ENCODE results near the gene PPCDC.

PPCDC gene

DNA sequence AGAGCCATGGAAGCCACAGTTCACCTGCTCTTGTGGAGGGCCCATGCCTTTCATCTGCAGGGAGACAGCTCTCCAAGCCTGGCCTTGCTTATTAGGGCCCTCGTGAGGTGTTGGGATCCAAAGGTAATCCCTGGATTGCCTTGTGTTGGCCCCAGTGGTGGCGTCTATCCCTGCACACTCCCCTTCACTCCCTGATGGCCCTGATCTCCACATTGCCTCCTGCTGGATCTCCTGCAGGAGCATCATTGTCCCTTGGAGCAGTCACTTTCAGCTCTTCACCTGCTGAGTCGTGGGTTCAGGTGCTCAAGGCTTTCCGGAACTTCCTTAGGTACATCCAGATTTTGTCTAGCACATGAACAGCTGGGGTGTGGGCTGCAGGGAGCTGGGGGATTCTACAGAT lies 7.0 kb downstream of the PPCDC start:
- H2AFZ ChIP-seq (ENCODE audit: low read length), result no peak overlapping the region
- no peak overlapping the region for H3K9ac ChIP-seq (ENCODE audit: low read depth, low read length, poor library complexity)
- H3K79me1 ChIP-seq (ENCODE audit: low read depth, low read length), result peaks cover 3% of the 10 kb centered on the region
- peaks cover 0 to 3% of the 10 kb centered on the region in 2 donors for H3K4me1 ChIP-seq (ENCODE audit: control insufficient read depth in 2 of 2, insufficient read depth in 1 of 2, low read depth in 1 of 2, low read length in 2 of 2)
- DNase-seq (ENCODE audit: low spot score), result no peak
- no peak overlapping the region for H3K4ac ChIP-seq (ENCODE audit: low read length)
- H4K91ac ChIP-seq (ENCODE audit: low read depth, low read length, poor library complexity), result no peak overlapping the region
- no peak overlapping the region for H3K18ac ChIP-seq (ENCODE audit: low read length)
- H3K9me3 ChIP-seq (replicated peaks in 1 of 2; ENCODE audit: control insufficient read depth in 2 of 2, insufficient read depth in 1 of 2, low read depth in 1 of 2, low read length in 2 of 2), result no peaks in the 10 kb centered on the region
- no peak overlapping the region for H2AK5ac ChIP-seq (ENCODE audit: low read depth, low read length)
- H2BK5ac ChIP-seq (ENCODE audit: low read length), result no peak overlapping the region
- no peak overlapping the region for H3K14ac ChIP-seq (ENCODE audit: low read length)
- H3K4me3 ChIP-seq (ENCODE audit: low read length in 2 of 2), result no peak overlapping the region
- H3K23ac ChIP-seq (ENCODE audit: low read depth, low read length, poor library complexity), result no peak overlapping the region
- no CpG with 5 or more reads among the region's 4 CpGs for WGBS, 2 donors (ENCODE audit: extremely low coverage in 2 of 2, insufficient read length in 2 of 2, insufficient replicate concordance in 1 of 2)
- no peak overlapping the region for H2BK15ac ChIP-seq (ENCODE audit: low read length)
- no peak overlapping the region for H3K4me2 ChIP-seq (ENCODE audit: insufficient read depth, low read length, poor library complexity, severe bottlenecking)
- H2BK120ac ChIP-seq (ENCODE audit: low read depth, low read length), result no peak overlapping the region
- H2BK12ac ChIP-seq (ENCODE audit: low read length), result no peak overlapping the region
- H3K27ac ChIP-seq (replicated peaks; ENCODE audit: low read length), result no peak overlapping the region
- no peaks in the 10 kb centered on the region for H3K27me3 ChIP-seq (ENCODE audit: control insufficient read depth in 3 of 3, insufficient read depth in 3 of 3, low read depth in 1 of 3, low read length in 3 of 3)
- H4K8ac ChIP-seq (ENCODE audit: low read depth, low read length), result no peak overlapping the region
- peaks cover 4 to 70% of the 10 kb centered on the region in 2 donors for H3K36me3 ChIP-seq (replicated peaks in 1 of 2; ENCODE audit: control insufficient read depth in 2 of 2, insufficient read depth in 2 of 2, low read length in 2 of 2)

DNA sequence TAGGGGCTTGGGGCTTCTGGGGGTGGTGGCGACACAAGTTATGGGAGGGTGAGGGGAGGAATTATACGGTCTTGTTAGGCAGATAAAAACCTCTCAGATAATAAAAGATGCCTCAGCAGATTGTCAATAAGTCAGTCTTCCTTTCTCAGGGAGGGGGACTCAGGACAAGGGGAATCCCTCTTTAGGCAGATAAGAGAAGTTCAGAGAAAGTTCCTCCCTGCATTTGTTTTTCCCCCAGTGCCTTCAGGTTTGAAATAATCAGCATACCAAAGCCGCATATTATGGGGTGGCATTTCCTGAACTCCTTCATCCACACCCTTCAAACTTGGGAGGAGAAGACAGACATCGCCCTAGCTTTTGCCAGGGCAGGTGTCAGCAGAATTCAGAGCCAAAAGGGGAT lies 8.5 kb downstream of the PPCDC start:
- Histone ChIP-seq H3K14ac (ENCODE audit: low read length) (no peak overlapping the region), H2AFZ (ENCODE audit: low read length) (no peak overlapping the region), H3K4ac (ENCODE audit: low read length) (no peak overlapping the region), H3K27me3 (ENCODE audit: control insufficient read depth in 3 of 3, insufficient read depth in 3 of 3, low read depth in 1 of 3, low read length in 3 of 3) (no peaks in the 10 kb centered on the region), H3K9me3 (replicated peaks in 1 of 2; ENCODE audit: control insufficient read depth in 2 of 2, insufficient read depth in 1 of 2, low read depth in 1 of 2, low read length in 2 of 2) (no peaks in the 10 kb centered on the region), H2BK120ac (ENCODE audit: low read depth, low read length) (no peak overlapping the region), H3K4me1 (ENCODE audit: control insufficient read depth in 2 of 2, insufficient read depth in 1 of 2, low read depth in 1 of 2, low read length in 2 of 2) (peaks cover 0 to 3% of the 10 kb centered on the region in 2 donors), H2BK12ac (ENCODE audit: low read length) (no peak overlapping the region), H4K91ac (ENCODE audit: low read depth, low read length, poor library complexity) (no peak overlapping the region), H3K18ac (ENCODE audit: low read length) (no peak overlapping the region), H3K4me3 (ENCODE audit: low read length in 2 of 2) (no peak overlapping the region), H3K27ac (replicated peaks; ENCODE audit: low read length) (no peak overlapping the region), H3K4me2 (ENCODE audit: insufficient read depth, low read length, poor library complexity, severe bottlenecking) (no peak overlapping the region), H3K79me1 (ENCODE audit: low read depth, low read length) (peaks cover 6% of the 10 kb centered on the region), H2BK15ac (ENCODE audit: low read length) (no peak overlapping the region), H3K36me3 (replicated peaks in 1 of 2; ENCODE audit: control insufficient read depth in 2 of 2, insufficient read depth in 2 of 2, low read length in 2 of 2) (peaks cover 4 to 67% of the 10 kb centered on the region in 2 donors), H3K23ac (ENCODE audit: low read depth, low read length, poor library complexity) (no peak overlapping the region), H2AK5ac (ENCODE audit: low read depth, low read length) (no peak overlapping the region), H3K9ac (ENCODE audit: low read depth, low read length, poor library complexity) (no peak overlapping the region), H4K8ac (ENCODE audit: low read depth, low read length) (no peak overlapping the region), H2BK5ac (ENCODE audit: low read length) (no peak overlapping the region)
- whole genome bisulfite sequencing, 2 donors (ENCODE audit: extremely low coverage in 2 of 2, insufficient read length in 2 of 2, insufficient replicate concordance in 1 of 2), result no CpG with 5 or more reads among the region's 4 CpGs
- DNase-seq (ENCODE audit: low spot score), result no peak

DNA sequence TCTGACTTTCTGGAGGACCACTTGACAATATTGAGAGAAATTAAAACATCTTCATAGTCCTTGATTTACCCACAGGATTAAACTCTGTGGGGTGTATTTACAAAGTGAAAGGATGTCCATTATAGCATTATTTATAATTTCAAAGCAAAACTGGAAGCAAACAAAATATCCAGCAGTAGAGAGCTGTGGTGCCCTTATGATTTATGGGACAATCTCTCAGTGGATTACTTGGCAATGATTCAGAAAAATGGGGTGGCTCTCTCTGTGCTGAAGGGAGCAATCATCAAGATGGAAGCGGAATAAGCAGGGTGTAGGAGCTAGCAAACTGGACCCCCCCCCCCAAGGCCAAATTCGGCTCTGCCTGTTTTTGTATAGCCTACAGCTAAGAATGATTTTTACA lies 9.0 kb downstream of the PPCDC start:
- H3K9ac ChIP-seq (ENCODE audit: low read depth, low read length, poor library complexity), result no peak overlapping the region
- H3K23ac ChIP-seq (ENCODE audit: low read depth, low read length, poor library complexity), result no peak overlapping the region
- peaks cover 4 to 68% of the 10 kb centered on the region in 2 donors for H3K36me3 ChIP-seq (replicated peaks in 1 of 2; ENCODE audit: control insufficient read depth in 2 of 2, insufficient read depth in 2 of 2, low read length in 2 of 2)
- no peak overlapping the region for H3K4me3 ChIP-seq (ENCODE audit: low read length in 2 of 2)
- H3K18ac ChIP-seq (ENCODE audit: low read length), result no peak overlapping the region
- no peak overlapping the region for H2BK12ac ChIP-seq (ENCODE audit: low read length)
- no CpG with 5 or more reads among the region's 2 CpGs for WGBS, 2 donors (ENCODE audit: extremely low coverage in 2 of 2, insufficient read length in 2 of 2, insufficient replicate concordance in 1 of 2)
- no peaks in the 10 kb centered on the region for H3K9me3 ChIP-seq (replicated peaks in 1 of 2; ENCODE audit: control insufficient read depth in 2 of 2, insufficient read depth in 1 of 2, low read depth in 1 of 2, low read length in 2 of 2)
- peaks cover 6% of the 10 kb centered on the region for H3K79me1 ChIP-seq (ENCODE audit: low read depth, low read length)
- no peak overlapping the region for H2AFZ ChIP-seq (ENCODE audit: low read length)
- peaks cover 0 to 3% of the 10 kb centered on the region in 2 donors for H3K4me1 ChIP-seq (ENCODE audit: control insufficient read depth in 2 of 2, insufficient read depth in 1 of 2, low read depth in 1 of 2, low read length in 2 of 2)
- no peak overlapping the region for H3K27ac ChIP-seq (replicated peaks; ENCODE audit: low read length)
- no peak overlapping the region for H2BK15ac ChIP-seq (ENCODE audit: low read length)
- H3K4ac ChIP-seq (ENCODE audit: low read length), result no peak overlapping the region
- no peak overlapping the region for H2BK120ac ChIP-seq (ENCODE audit: low read depth, low read length)
- H2BK5ac ChIP-seq (ENCODE audit: low read length), result no peak overlapping the region
- H3K14ac ChIP-seq (ENCODE audit: low read length), result no peak overlapping the region
- no peak overlapping the region for H4K91ac ChIP-seq (ENCODE audit: low read depth, low read length, poor library complexity)
- no peak overlapping the region for H3K4me2 ChIP-seq (ENCODE audit: insufficient read depth, low read length, poor library complexity, severe bottlenecking)
- H4K8ac ChIP-seq (ENCODE audit: low read depth, low read length), result no peak overlapping the region
- no peaks in the 10 kb centered on the region for H3K27me3 ChIP-seq (ENCODE audit: control insufficient read depth in 3 of 3, insufficient read depth in 3 of 3, low read depth in 1 of 3, low read length in 3 of 3)
- H2AK5ac ChIP-seq (ENCODE audit: low read depth, low read length), result no peak overlapping the region
- DNase-seq (ENCODE audit: low spot score), result no peak

DNA sequence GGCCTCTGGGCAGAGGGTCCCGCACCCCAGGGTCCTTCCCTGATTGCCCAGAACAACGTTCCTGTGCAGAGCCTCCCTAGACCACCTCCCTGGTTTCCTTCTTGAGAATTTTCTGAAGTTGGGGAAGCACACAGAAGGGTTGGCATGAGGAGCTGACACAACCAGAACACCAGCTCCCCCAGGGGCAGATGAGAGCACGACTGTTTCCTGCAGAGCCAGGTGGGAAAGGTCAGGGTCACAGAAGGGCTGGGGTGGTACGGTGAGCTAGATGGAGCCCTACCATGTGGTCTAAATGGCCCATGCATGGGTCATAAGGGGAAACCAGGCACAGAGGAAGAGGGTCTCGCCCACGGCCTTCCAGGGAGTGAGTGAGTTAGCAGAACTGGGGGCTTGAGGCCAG lies 10.4 kb downstream of the PPCDC start:
- Histone ChIP-seq H2AFZ (ENCODE audit: low read length) (no peak overlapping the region), H3K4me2 (ENCODE audit: insufficient read depth, low read length, poor library complexity, severe bottlenecking) (no peak overlapping the region), H3K4me1 (ENCODE audit: control insufficient read depth in 2 of 2, insufficient read depth in 1 of 2, low read depth in 1 of 2, low read length in 2 of 2) (peaks cover 0 to 3% of the 10 kb centered on the region in 2 donors), H3K4ac (ENCODE audit: low read length) (no peak overlapping the region), H2BK120ac (ENCODE audit: low read depth, low read length) (no peak overlapping the region), H3K9ac (ENCODE audit: low read depth, low read length, poor library complexity) (no peak overlapping the region), H3K14ac (ENCODE audit: low read length) (no peak overlapping the region), H2BK15ac (ENCODE audit: low read length) (no peak overlapping the region), H2AK5ac (ENCODE audit: low read depth, low read length) (no peak overlapping the region), H3K27me3 (ENCODE audit: control insufficient read depth in 3 of 3, insufficient read depth in 3 of 3, low read depth in 1 of 3, low read length in 3 of 3) (no peaks in the 10 kb centered on the region), H3K79me1 (ENCODE audit: low read depth, low read length) (peaks cover 6% of the 10 kb centered on the region), H3K4me3 (ENCODE audit: low read length in 2 of 2) (no peak overlapping the region), H4K91ac (ENCODE audit: low read depth, low read length, poor library complexity) (no peak overlapping the region), H3K23ac (ENCODE audit: low read depth, low read length, poor library complexity) (no peak overlapping the region), H2BK5ac (ENCODE audit: low read length) (no peak overlapping the region), H3K36me3 (replicated peaks in 1 of 2; ENCODE audit: control insufficient read depth in 2 of 2, insufficient read depth in 2 of 2, low read length in 2 of 2) (peaks cover 1 to 61% of the 10 kb centered on the region in 2 donors), H3K9me3 (replicated peaks in 1 of 2; ENCODE audit: control insufficient read depth in 2 of 2, insufficient read depth in 1 of 2, low read depth in 1 of 2, low read length in 2 of 2) (no peaks in the 10 kb centered on the region), H2BK12ac (ENCODE audit: low read length) (no peak overlapping the region), H3K27ac (replicated peaks; ENCODE audit: low read length) (no peak overlapping the region), H4K8ac (ENCODE audit: low read depth, low read length) (no peak overlapping the region), H3K18ac (ENCODE audit: low read length) (no peak overlapping the region)
- no peak for DNase-seq (ENCODE audit: low spot score)
- WGBS, 2 donors (ENCODE audit: extremely low coverage in 2 of 2, insufficient read length in 2 of 2, insufficient replicate concordance in 1 of 2), result no CpG with 5 or more reads among the region's 6 CpGs

Data from neuronal stem cell (in vitro differentiated cells).